ENCODE measurements around the gene DPP6. TPM values are rescaled to one million over a fixed set of nuclear protein-coding genes. Genes with fewer than 3 reads are reported as not detected.

The DPP6 gene
- total and polyA plus RNA-seq, 2 of the 8 experiments (the other 6 are each of a cell fraction or from before 2014, with no cell fraction given) = 4.7 to 6.8 TPM

DNA sequence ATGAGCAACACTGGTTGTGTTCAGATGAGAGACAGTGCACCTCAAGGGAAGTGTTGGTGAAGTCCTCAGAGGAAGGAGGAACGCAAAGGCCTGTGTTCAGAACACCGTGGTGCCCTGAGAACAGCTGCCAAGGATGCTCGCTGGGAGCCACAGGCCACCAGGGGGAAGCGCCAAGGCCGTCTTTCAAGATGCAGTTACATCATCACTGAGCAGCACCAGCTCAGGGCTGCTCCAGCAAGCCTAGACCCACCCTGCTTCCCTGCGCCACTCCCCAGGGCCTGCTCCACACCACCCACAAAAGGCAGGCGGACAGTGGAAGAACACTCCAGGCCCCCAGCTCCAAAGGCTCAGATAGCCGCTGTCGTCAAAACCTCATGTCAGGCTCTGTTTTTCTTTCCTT lies 378.8 kb downstream of the DPP6 start (continued):
- peak; percentile 50; the same call in 1 of the 2 replicates for TF ChIP-seq ATF3 (IDR thresholded peaks at IDR 0.05; ENCODE audit: insufficient read depth, low read depth, low read length)
- TF ChIP-seq POLR2AphosphoS5 (IDR thresholded peaks at IDR 0.05; ENCODE audit: low read depth, low read length) = no peak
